ENCODE measurements around the gene CIB2. TPM values are rescaled to one million over a fixed set of nuclear protein-coding genes. Genes with fewer than 3 reads are reported as not detected.

Gene CIB2
- total and polyA plus RNA-seq, 2 experiments from 2014 or later, result 59.5 to 64.4 TPM

DNA sequence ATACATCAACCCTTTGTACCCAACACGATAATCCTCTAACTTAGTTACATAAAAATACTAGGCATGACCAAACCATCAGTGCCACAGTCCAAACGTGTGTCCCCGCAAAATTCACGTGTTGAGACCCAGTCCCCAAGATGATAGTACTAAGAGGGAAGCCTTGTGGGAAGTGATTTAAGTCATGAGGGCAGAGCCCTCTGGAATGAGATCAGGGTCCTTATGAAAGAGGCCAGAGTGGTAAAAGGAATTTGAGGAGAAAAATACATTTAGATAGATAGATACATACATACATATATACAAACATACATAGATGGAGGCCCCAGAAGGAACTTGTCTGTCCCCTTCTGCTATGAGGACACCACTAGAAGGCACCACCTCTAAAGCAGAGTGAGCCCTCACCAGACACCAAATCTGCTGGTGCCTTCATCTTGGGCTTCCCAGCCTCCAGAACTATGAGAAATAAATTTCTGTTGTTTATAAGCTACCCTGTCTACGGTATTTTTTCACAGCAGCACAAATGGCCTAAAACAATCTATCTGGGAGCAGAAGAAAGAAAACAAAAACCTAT lies 61.7 kb downstream of the CIB2 start:
- no peak overlapping the region for H3K4me3 ChIP-seq
- H3F3A ChIP-seq (replicated peaks; ENCODE audit: low read depth), result no peaks in the 10 kb centered on the region; the same call in 1 of the 2 replicates
- H4K20me1 ChIP-seq (replicated peaks; ENCODE audit: insufficient read depth), result peaks cover 6% of the 10 kb centered on the region; the same call in 1 of the 2 replicates
- Mint-ChIP-seq H3K4me1 (peaks cover 67% of the 10 kb centered on the region), H3K36me3 (ENCODE audit: low read depth) (no peaks in the 10 kb centered on the region), H3K9me3 (no peaks in the 10 kb centered on the region), H3K27me3 (ENCODE audit: insufficient read depth, low read depth, poor library complexity) (no peaks in the 10 kb centered on the region), H3K4me3 (no peak overlapping the region; the same call in 2 of the 3 replicates), H3K27ac (no peak overlapping the region)
- no peak overlapping the region for H2AFZ ChIP-seq
- DNase-seq (ENCODE audit: low spot score) (no peak), ATAC-seq (no peak)
- peak overlapping the region; percentile 52 for H3K4me2 ChIP-seq
- H3K36me3 ChIP-seq (ENCODE audit: insufficient read depth), result no peaks in the 10 kb centered on the region
- peaks cover 74% of the 10 kb centered on the region for H3K4me1 ChIP-seq (ENCODE audit: insufficient read depth)
- peak overlapping the region; percentile 80 for H3K27ac ChIP-seq (ENCODE audit: low read depth)
- peaks cover 4% of the 10 kb centered on the region; the same call in 1 of the 2 replicates for H3K9me2 ChIP-seq (ENCODE audit: insufficient read depth)
- no peaks in the 10 kb centered on the region for H3K27me3 ChIP-seq (ENCODE audit: insufficient read depth)
- TF ChIP-seq, protein P1, sequence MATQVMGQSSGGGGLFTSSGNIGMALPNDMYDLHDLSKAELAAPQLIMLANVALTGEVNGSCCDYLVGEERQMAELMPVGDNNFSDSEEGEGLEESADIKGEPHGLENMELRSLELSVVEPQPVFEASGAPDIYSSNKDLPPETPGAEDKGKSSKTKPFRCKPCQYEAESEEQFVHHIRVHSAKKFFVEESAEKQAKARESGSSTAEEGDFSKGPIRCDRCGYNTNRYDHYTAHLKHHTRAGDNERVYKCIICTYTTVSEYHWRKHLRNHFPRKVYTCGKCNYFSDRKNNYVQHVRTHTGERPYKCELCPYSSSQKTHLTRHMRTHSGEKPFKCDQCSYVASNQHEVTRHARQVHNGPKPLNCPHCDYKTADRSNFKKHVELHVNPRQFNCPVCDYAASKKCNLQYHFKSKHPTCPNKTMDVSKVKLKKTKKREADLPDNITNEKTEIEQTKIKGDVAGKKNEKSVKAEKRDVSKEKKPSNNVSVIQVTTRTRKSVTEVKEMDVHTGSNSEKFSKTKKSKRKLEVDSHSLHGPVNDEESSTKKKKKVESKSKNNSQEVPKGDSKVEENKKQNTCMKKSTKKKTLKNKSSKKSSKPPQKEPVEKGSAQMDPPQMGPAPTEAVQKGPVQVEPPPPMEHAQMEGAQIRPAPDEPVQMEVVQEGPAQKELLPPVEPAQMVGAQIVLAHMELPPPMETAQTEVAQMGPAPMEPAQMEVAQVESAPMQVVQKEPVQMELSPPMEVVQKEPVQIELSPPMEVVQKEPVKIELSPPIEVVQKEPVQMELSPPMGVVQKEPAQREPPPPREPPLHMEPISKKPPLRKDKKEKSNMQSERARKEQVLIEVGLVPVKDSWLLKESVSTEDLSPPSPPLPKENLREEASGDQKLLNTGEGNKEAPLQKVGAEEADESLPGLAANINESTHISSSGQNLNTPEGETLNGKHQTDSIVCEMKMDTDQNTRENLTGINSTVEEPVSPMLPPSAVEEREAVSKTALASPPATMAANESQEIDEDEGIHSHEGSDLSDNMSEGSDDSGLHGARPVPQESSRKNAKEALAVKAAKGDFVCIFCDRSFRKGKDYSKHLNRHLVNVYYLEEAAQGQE (IDR thresholded peaks at IDR 0.05; ENCODE audit: unreplicated experiment), result no peak
- TF ChIP-seq, protein P2, sequence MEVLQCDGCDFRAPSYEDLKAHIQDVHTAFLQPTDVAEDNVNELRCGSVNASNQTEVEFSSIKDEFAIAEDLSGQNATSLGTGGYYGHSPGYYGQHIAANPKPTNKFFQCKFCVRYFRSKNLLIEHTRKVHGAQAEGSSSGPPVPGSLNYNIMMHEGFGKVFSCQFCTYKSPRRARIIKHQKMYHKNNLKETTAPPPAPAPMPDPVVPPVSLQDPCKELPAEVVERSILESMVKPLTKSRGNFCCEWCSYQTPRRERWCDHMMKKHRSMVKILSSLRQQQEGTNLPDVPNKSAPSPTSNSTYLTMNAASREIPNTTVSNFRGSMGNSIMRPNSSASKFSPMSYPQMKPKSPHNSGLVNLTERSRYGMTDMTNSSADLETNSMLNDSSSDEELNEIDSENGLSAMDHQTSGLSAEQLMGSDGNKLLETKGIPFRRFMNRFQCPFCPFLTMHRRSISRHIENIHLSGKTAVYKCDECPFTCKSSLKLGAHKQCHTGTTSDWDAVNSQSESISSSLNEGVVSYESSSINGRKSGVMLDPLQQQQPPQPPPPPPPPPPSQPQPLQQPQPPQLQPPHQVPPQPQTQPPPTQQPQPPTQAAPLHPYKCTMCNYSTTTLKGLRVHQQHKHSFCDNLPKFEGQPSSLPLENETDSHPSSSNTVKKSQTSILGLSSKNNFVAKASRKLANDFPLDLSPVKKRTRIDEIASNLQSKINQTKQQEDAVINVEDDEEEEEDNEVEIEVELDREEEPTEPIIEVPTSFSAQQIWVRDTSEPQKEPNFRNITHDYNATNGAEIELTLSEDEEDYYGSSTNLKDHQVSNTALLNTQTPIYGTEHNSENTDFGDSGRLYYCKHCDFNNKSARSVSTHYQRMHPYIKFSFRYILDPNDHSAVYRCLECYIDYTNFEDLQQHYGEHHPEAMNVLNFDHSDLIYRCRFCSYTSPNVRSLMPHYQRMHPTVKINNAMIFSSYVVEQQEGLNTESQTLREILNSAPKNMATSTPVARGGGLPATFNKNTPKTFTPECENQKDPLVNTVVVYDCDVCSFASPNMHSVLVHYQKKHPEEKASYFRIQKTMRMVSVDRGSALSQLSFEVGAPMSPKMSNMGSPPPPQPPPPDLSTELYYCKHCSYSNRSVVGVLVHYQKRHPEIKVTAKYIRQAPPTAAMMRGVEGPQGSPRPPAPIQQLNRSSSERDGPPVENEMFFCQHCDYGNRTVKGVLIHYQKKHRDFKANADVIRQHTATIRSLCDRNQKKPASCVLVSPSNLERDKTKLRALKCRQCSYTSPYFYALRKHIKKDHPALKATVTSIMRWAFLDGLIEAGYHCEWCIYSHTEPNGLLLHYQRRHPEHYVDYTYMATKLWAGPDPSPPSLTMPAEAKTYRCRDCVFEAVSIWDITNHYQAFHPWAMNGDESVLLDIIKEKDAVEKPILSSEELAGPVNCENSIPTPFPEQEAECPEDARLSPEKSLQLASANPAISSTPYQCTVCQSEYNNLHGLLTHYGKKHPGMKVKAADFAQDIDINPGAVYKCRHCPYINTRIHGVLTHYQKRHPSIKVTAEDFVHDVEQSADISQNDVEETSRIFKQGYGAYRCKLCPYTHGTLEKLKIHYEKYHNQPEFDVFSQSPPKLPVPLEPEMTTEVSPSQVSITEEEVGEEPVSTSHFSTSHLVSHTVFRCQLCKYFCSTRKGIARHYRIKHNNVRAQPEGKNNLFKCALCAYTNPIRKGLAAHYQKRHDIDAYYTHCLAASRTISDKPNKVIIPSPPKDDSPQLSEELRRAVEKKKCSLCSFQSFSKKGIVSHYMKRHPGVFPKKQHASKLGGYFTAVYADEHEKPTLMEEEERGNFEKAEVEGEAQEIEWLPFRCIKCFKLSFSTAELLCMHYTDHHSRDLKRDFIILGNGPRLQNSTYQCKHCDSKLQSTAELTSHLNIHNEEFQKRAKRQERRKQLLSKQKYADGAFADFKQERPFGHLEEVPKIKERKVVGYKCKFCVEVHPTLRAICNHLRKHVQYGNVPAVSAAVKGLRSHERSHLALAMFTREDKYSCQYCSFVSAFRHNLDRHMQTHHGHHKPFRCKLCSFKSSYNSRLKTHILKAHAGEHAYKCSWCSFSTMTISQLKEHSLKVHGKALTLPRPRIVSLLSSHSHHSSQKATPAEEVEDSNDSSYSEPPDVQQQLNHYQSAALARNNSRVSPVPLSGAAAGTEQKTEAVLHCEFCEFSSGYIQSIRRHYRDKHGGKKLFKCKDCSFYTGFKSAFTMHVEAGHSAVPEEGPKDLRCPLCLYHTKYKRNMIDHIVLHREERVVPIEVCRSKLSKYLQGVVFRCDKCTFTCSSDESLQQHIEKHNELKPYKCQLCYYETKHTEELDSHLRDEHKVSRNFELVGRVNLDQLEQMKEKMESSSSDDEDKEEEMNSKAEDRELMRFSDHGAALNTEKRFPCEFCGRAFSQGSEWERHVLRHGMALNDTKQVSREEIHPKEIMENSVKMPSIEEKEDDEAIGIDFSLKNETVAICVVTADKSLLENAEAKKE (CRISPR knock-in tag; IDR thresholded peaks at IDR 0.05), result no peak
- TF ChIP-seq NANOG (IDR thresholded peaks at IDR 0.05; ENCODE audit: borderline replicate concordance) (no peak), STAT1 (IDR thresholded peaks at IDR 0.05; ENCODE audit: unreplicated experiment) (no peak), POLR2AphosphoS5 (IDR thresholded peaks at IDR 0.05; ENCODE audit: low read depth) (no peak), EZH2 (IDR thresholded peaks at IDR 0.05; ENCODE audit: low read depth, unreplicated experiment) (no peak), JUNB (IDR thresholded peaks at IDR 0.05; ENCODE audit: unreplicated experiment) (no peak)
- H3K79me2 ChIP-seq (replicated peaks; ENCODE audit: insufficient read depth), result peaks cover 88% of the 10 kb centered on the region

All from GM23338 (cell line).